GM08714 (cell line): ENCODE measurements around the gene PPIL1.
A peak's percentile ranks its signal among the peaks of the same experiment; 100 is the strongest.
"Not testable (repeated sequence)": the region's sequence is repeated elsewhere in the genome, so short reads cannot be mapped to it uniquely, and the experiment has no call there.

Source experiments
- H3K4me3 ChIP-seq: fragments of 200-500 bp; sonication (Bioruptor generic); 2 replicates; pipeline ENCODE4 v1.5.1; 2014; ENCODE audit warnings: mild to moderate bottlenecking, low read length, inconsistent platforms
- ZNF274 ChIP-seq: IDR thresholded peaks from 2 replicates; pipeline ENCODE4 v1.6.1; 2012; ENCODE audit warnings: mild to moderate bottlenecking, low read depth, low read length

The PPIL1 gene

DNA sequence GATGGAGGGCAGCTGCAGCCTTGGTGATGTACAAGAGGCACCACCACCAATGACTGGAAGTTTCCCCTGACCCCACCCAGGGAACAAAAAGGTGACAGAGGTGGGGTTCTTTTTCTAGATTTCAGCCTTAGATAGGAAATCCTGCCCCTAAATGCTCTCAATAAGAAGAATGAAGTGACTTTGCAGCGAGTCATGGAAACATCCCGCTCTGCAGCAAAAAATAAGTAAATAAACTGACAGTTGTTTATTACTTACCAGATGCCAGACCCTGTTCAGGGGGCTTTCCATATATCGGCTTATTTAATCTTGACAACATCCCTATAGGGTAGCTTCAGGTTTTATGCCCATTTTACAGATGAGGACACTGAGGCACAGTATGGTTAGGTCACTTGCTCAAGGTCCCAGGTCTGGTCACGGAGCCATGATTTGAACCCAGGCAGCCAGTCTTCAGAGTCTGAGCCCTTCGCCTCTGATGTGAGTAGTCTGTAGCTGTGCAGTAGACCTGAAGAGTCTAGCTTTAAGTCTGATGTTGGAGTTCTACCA is 30.3 kb upstream of the PPIL1 start:
- TF ChIP-seq ZNF274, result no peak
- no peak overlapping the region for H3K4me3 ChIP-seq

DNA sequence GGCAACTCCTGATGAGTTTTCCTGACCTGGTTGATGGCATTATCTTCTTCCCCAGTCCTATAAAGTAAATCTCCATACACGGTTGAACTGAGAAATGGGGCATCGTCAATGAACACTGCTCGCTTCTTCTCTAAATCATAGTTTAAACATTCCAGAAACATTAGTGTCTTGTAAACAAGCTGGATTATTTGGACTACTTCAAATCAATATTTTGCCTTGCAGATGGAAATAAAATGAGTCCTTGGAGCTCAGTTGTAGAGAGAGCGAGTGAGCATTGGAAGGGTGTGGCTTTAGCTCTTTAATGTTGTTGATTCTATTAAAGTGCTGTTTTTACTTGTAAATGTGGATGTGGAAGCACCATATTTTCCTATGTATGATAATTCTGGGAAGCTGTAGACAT is 29.5 kb upstream of the PPIL1 start:
- no peak overlapping the region for H3K4me3 ChIP-seq
- TF ChIP-seq ZNF274, result no peak

DNA sequence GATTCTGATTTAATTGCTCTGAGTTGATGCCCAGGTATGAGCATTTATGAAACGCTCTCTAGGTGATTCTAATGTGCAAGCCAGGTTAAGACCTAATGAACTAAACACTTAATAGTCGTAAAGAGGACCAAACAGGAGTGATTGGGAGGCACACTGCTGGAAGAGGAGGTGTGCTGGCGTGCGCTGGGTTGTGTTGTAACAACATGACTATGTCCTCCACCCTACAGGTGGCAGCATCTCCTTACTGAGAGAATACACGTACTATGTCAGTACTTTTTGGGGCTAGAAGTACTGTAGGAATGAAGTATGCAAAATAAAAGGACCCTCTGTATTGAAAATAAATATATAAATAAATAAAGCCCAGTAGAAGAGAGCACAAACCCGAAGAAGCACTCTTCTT is 23.0 kb upstream of the PPIL1 start:
- no peak for TF ChIP-seq ZNF274
- H3K4me3 ChIP-seq, result no peak overlapping the region

DNA sequence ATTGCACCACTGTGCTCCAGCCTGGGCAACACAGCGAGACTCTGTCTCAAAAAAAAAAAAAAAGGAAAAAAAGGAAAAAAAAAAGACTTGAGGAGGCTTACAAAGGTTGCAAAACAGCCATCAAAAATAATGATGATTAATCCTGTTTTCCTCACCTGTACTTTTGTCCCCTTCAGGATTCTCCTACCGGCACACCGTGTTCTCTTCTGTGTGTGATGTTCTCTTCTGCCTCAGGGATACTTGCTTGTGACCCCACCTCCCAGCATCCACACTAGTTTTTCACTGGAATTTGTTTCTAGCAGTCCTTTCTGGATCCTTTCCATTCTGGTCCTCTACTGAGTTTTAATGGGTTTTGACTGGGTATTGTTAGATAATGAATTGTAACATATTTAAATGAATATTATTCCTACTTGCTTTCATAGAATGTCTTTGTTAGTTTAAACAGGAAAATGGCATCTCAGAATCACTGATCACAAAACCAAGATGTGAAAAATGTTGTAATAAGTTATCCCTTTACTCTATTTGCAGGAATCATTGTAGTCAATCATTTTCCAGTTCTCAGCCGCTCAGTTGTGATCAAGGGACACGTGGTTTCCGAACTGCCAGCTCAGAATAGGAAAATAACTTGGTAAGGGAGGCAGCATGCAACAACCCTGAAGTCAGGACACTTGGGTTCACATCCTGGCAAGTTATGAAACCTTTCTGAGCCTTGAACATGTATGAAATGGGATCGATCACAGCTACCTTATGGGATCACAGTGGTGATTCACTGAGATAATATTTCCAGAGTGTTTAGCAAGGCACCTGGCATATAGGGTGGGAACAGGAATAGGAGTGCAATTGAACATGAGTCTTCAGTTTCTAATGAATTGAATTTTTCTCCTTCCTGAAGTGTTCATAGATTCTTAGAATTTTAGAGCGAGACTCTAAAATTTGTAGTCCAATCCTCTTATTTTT is 19.7 kb upstream of the PPIL1 start:
- TF ChIP-seq ZNF274, result no peak
- no peak overlapping the region for H3K4me3 ChIP-seq

DNA sequence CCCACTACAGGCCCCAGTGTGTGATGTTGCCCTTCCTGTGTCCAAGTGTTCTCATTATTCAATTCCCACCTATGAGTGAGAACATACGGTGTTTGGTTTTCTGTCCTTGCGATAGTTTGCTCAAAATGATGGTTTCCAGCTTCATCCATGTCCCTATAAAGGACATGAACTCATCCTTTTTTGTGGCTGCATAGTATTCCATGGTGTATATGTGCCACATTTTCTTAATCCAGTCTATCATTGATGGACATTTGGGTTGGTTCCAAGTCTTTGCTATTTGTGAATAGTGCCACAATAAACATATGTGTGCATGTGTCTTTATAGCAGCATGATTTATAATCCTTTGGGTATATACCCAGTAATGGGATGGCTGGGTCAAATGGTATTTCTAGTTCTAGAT is 16.6 kb upstream of the PPIL1 start:
- H3K4me3 ChIP-seq, result not testable (repeated sequence)

DNA sequence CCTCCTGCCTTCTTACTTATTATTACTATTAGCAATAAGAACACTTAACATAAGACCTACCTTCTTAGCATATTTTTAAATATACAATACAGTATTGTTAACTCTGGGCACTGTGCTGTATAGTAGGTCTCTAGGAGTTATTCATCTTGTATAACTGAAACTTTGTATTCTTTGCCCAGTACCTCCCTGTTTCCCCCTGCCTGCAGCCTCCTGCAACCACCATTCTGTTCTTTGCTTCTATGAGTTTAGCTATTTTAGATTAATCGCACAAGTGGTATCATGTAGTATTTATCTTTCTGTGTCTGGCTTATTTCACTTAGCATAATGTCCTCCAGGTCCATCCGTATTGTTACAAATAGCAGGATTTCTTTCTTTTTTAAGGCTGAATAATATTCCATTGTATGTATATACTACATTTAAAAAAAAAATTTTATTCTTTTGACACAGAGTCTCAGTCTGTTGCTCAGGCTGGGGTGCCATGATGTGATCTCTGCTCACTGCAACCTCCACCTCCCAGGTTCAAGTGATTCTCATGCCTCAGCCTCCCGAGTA is 15.6 kb upstream of the PPIL1 start:
- no peak overlapping the region for H3K4me3 ChIP-seq
- no peak for TF ChIP-seq ZNF274

DNA sequence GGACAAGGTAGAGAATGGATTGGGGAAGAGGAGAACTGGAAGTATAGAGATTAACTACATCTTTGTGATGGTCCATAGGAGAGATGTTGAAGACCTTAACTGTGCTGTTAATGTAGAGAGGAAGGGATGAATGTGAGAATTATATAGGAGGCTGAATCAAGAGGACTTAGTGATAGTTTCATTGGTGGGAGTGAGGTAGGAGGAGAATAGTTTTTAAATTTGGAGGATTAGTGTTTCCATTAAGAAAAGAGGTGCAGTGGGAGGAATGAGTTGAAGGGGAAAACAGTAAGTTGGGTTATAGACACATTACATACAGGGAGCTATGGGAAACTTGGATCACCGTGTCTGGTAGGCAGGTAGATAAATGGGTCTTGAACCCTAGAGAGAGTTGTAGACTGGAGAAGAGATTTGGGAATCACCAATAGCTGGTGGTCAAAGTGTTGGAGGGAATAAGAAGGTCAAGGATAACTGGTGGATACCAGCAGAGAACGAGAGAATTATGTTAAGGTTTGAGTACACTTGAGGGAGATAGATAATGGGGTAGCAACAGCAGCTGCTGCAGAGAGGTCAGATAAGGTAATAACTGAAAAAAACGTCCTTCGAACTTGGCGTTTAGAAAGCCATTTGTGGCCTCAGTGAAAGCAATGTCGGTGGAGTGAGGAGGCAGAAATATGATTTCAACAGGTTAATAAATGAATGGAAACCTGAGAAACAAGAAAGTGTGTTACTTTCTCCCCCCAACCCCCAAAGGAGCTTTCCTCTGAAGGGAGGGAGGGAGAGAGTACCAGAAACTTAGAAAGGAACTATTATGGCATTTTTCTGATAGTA is 14.3 kb upstream of the PPIL1 start:
- no peak overlapping the region for H3K4me3 ChIP-seq
- no peak for TF ChIP-seq ZNF274

DNA sequence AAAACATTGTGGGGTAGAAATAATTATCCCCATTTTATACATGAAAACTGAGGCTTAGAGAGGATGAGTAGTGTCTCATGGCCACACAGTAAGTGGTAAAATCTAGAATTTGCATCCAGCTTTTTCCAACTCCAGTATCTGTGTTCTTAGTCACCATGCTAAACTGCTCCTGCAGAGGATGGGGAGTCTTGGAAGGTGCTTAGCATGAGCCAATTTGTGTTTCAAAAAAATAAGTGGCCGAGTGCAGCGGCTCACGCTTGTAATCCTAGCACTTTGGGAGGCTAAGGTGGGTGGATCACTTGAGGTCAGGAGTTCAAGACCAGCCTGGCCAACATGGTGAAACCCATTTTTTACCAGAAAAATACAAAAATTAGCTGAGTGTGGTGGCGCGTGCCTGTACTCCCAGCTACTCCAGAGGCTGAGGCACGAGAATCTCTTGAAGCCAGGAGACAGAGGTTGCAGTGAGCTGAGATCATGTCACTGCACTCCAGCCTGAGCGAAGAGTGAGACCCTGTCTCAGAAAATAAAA is 13.6 kb upstream of the PPIL1 start:
- no peak for TF ChIP-seq ZNF274
- no peak overlapping the region for H3K4me3 ChIP-seq

DNA sequence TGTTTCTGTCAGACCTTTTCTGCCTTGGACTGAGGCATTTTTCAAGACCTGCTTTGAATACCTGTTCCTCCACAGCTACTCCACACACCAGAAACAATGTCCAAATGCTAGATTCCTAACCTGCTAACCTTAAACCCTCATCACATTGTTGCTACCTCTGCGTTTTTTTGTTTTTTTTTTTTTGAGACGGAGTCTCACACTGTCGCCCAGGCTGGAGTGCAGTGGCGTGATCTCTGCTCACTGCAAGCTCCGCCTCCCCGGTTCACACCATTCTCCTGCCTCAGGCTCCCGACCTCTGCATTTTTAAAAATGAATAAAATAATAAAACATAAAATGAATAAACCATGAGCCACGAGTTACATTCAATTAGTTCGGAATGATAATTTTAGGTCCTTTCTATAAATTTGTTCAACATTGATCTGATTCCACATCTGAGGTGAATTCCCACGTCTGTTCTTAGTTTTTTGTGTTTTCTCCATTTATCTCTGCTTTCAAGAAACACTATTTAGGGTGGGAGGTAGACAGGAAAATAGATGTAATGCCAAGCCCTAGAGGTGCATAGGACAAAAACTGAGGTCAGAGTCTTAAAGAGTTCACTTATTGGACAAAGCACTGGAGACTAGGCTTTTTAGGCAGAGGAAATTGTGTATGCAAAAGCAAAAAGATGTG is 12.5 kb upstream of the PPIL1 start:
- TF ChIP-seq ZNF274, result no peak
- peak overlapping the region; percentile 99 for H3K4me3 ChIP-seq

DNA sequence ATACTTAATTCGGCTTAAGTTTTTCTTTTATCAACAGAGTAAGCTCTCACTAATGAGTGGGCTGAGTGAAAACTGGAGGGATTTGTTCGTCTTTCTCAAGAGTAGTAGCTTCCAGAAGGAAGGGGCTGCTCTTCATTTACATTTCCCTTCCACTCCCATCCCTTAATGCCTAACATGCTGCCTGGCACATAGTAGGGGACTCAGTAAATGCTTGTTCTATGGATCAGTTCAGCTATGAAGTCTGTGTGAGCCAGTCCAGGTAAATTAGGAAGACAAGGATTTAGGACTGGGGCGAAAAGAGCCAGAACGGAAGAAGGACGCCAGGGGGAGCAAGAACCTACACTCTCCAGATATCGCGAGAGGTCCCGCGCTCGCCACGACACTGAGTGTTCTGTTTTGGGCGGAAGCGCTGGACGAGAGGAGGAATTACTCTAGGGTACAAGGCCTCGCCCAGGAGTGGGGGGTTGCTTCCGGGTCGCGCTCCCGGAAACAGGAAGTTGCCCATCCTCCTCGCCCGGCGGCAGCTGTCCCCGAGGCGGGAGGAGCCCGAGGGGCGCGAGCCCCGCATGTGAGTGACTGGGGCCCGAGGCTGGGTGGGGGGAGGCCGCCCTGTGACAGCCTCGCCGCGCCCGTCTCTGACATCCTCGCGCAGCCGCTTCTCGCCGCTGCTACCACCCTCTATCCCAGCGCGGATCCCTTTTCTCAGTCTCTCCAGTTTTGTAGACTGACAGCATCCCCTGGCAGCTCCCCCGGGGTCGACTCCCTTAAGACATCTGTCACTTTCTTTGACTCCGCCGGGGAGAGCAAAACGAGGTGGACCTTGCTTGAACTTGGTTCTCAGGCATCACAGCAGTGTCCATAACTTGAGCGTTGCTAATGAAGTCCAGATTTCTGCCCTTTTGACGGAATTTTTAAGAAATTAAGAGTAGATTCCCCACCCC is 11.1 kb upstream of the PPIL1 start, which contains the start of gene C6orf89:
TSS of gene C6orf89 (plus strand) at position 492 of the 941 bp plus-strand sequence. CDS start 13,493 bp downstream, outside the sequence.
- H3K4me3 ChIP-seq, result peak within 1 kb of the TSS; percentile 99
- TF ChIP-seq ZNF274, result no peak

DNA sequence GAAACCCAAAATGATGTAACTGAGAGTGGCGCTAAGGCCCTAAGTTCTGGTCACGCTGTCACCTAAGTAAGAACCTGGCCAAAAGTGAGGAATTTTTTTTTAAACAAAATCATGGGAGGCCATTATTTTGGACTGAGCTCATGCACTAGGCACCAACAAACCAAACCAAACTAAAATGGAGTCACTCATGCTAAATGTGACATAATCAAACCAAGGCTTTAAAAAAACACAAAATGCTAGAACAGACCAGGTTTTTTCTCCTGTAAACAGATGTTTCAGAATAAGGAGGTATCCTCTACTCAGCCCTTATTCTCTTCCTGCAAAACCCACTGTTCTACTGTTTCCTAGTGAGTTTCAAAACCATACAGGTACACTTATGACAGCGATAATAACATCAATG is 10.0 kb upstream of the PPIL1 start:
- H3K4me3 ChIP-seq, result no peak overlapping the region
- TF ChIP-seq ZNF274, result no peak

DNA sequence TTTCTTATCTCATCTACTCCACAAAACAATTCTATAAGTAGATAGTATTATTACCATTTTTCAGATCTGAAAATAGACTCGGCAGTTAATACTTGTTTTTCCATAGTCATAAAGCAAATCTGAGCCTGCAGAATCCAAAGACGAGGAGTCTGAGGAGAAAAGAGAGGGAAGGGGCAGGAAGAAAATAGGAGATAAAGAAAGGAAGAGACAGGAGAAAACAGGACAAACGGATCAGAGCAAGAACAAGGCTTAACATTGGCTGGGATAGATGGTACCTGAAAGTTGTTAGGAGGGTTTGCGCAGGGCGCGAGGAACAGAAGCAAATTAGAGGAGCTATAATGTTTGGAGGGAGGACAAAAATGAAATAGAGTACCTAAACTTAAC is 639 bp upstream of the PPIL1 start:
- no peak for TF ChIP-seq ZNF274
- peak overlapping the region; percentile 82 for H3K4me3 ChIP-seq
